ENCODE measurements around the gene FJX1. TPM values are rescaled to one million over a fixed set of nuclear protein-coding genes. Genes with fewer than 3 reads are reported as not detected.

The FJX1 gene
- total RNA-seq, 6 experiments from 2014 or later = 0.79 to 4.2 (median 1.3) TPM

DNA sequence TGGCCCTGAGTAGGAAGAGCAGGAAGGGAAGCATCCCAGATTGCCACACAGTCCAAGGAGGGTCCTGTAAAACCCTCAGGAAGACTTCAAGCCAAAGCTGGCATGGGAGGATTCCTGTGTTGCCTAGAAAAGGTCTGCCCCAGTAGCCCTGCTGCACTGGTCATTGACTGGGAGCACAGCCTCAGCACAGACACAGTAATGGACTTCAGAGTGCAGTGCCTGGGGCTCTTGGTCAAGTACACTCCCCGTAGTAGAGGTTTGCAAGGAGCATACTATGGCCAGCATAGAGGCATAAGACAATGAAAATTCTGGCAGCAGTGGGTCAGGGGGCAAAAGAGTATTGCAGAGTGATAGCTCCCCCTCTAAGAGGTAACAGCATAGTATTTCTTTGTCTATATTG is 36.2 kb upstream of the FJX1 start:
- Histone ChIP-seq H3K36me3 (no peaks in the 10 kb centered on the region), H3K9me3 (no peaks in the 10 kb centered on the region), H3K4me1 (no peaks in the 10 kb centered on the region), H3K27ac (no peak overlapping the region), H3K4me3 (no peak overlapping the region), H3K27me3 (no peaks in the 10 kb centered on the region)
- ATAC-seq (no peak), DNase-seq (no peak)
- no CpG with 5 or more reads among the region's 1 CpG for WGBS (ENCODE audit: insufficient coverage, low coverage, low lambda C conversion rate, missing lambda C conversion rate)
- intact Hi-C loops (cut with DNase I) = no loop called here
- TF ChIP-seq POLR2A (IDR thresholded peaks at IDR 0.05) = no peak
- TF ChIP-seq, protein P1, sequence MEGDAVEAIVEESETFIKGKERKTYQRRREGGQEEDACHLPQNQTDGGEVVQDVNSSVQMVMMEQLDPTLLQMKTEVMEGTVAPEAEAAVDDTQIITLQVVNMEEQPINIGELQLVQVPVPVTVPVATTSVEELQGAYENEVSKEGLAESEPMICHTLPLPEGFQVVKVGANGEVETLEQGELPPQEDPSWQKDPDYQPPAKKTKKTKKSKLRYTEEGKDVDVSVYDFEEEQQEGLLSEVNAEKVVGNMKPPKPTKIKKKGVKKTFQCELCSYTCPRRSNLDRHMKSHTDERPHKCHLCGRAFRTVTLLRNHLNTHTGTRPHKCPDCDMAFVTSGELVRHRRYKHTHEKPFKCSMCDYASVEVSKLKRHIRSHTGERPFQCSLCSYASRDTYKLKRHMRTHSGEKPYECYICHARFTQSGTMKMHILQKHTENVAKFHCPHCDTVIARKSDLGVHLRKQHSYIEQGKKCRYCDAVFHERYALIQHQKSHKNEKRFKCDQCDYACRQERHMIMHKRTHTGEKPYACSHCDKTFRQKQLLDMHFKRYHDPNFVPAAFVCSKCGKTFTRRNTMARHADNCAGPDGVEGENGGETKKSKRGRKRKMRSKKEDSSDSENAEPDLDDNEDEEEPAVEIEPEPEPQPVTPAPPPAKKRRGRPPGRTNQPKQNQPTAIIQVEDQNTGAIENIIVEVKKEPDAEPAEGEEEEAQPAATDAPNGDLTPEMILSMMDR (IDR thresholded peaks at IDR 0.05) = no peak

DNA sequence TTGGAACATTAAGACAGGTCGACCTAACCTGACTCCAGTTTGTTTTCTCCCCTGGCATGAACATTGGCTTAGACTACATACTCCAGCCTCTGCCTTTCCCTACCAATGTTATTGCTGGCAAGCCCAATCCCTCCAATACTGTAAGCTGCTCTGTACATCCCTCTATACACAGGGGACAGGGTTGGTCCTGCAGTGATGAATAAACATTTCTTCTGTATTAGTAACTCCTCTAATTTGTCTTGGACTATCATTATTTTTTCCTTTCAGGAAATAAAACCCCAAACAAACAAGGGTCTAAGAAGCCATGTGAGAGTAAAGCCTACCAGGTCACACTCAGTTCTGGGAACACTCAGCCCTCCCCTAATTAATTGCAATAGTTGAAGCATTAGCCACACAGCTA is 35.1 kb upstream of the FJX1 start:
- intact Hi-C loops (cut with DNase I) = no loop called here
- 50% methylated on average over 1 of the region's 1 CpG for WGBS (ENCODE audit: insufficient coverage, low coverage, low lambda C conversion rate, missing lambda C conversion rate)
- Histone ChIP-seq H3K9me3 (no peaks in the 10 kb centered on the region), H3K36me3 (no peaks in the 10 kb centered on the region), H3K4me3 (no peak overlapping the region), H3K4me1 (no peaks in the 10 kb centered on the region), H3K27ac (no peak overlapping the region), H3K27me3 (no peaks in the 10 kb centered on the region)
- no peak for ATAC-seq
- TF ChIP-seq, protein P1 (IDR thresholded peaks at IDR 0.05) = no peak
- TF ChIP-seq POLR2A (IDR thresholded peaks at IDR 0.05) = no peak
- DNase-seq = no peak

DNA sequence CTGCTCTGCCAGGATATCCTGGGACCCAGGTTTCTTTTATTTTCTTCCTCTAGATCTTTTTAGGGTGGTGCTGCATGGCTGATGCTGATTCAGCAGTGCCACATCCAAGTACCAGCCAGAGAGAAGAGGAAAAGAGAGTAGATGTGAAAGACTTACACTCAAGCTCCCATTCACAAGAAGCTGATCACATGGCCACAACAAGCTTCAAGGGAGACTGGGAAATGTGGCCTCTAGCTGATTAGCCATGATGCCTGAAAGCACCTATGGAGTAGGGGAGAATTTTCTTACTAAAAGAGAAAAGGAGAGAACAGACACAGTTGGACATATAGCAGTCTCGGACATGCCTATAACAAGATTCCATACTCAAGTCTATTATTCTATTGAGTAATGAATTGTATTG is 34.4 kb upstream of the FJX1 start:
- no peaks in the 10 kb centered on the region for H3K36me3 ChIP-seq
- no peak for ATAC-seq
- WGBS (ENCODE audit: insufficient coverage, low coverage, low lambda C conversion rate, missing lambda C conversion rate) = 100% methylated on average over 1 of the region's 1 CpG
- no peaks in the 10 kb centered on the region for H3K27me3 ChIP-seq
- H3K27ac ChIP-seq = no peak overlapping the region
- intact Hi-C loops (cut with DNase I) = no loop called here
- no peak for TF ChIP-seq POLR2A (IDR thresholded peaks at IDR 0.05)
- TF ChIP-seq, protein P1 (IDR thresholded peaks at IDR 0.05) = no peak
- no peak for DNase-seq
- no peak overlapping the region for H3K4me3 ChIP-seq
- no peaks in the 10 kb centered on the region for H3K9me3 ChIP-seq
- no peaks in the 10 kb centered on the region for H3K4me1 ChIP-seq

DNA sequence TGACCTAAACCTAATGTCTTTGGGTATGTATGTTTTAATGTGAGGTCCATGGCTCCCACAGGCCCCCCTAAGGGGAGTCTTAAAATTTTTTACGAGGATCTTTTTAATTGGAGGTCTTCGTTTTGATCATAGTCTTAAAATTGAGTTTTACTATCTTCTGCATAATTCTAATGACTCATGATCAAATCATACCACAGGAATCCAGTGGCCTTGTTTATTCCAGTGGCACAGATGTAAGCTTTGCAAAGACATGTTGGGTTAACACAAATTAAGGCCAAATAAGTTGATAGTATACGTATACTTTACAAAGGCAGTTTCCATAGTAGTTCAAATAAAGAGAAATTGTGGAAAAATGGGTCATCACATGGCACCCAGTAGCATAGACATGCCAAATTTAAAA is 33.9 kb upstream of the FJX1 start:
- no peak overlapping the region for H3K4me3 ChIP-seq
- no peak for TF ChIP-seq POLR2A (IDR thresholded peaks at IDR 0.05)
- TF ChIP-seq, protein P1 (IDR thresholded peaks at IDR 0.05) = no peak
- intact Hi-C loops (cut with DNase I) = no loop called here
- H3K4me1 ChIP-seq = no peaks in the 10 kb centered on the region
- WGBS (ENCODE audit: insufficient coverage, low coverage, low lambda C conversion rate, missing lambda C conversion rate) = 51% methylated on average over 3 of the region's 3 CpGs
- H3K27ac ChIP-seq = no peak overlapping the region
- no peaks in the 10 kb centered on the region for H3K27me3 ChIP-seq
- no peak for DNase-seq
- no peaks in the 10 kb centered on the region for H3K36me3 ChIP-seq
- H3K9me3 ChIP-seq = no peaks in the 10 kb centered on the region
- ATAC-seq = no peak

DNA sequence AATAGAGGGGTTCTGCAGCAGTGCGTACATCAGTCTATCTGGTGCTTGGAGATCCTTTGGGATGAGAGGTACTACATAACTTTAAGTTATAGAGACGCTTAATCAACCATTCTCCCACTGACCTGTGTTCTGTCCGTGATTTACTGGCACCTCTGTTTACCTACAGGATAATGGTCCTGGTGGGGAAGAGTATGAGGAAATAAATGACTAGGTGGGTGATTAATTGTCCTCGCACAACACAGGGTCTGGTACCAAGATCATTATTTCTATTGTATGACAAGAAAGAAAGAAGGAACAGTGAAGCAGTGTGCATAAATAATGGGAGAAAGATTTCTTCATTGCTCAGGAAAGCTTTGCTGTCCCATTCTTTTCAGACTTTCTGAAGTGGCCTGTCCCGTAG is 32.8 kb upstream of the FJX1 start:
- ATAC-seq = no peak

More for the DNA sequence above, 32.8 kb upstream of the FJX1 start:
- no peaks in the 10 kb centered on the region for H3K9me3 ChIP-seq
- H3K27ac ChIP-seq = no peak overlapping the region
- intact Hi-C loops (cut with DNase I) = no loop called here
- H3K27me3 ChIP-seq = no peaks in the 10 kb centered on the region
- 43% methylated on average over 5 of the region's 5 CpGs for WGBS (ENCODE audit: insufficient coverage, low coverage, low lambda C conversion rate, missing lambda C conversion rate)
- H3K36me3 ChIP-seq = no peaks in the 10 kb centered on the region
- DNase-seq = no peak
- no peaks in the 10 kb centered on the region for H3K4me1 ChIP-seq
- H3K4me3 ChIP-seq = no peak overlapping the region
- TF ChIP-seq POLR2A (IDR thresholded peaks at IDR 0.05) = no peak
- TF ChIP-seq, protein P1 (IDR thresholded peaks at IDR 0.05) = no peak
